Measurements from ENCODE around the gene NR2C1.

GRCh38 chr12:95014554-95014953, 58.9 kb downstream of the NR2C1 start:
- no peak for TF ChIP-seq CTCF (IDR thresholded peaks at IDR 0.05)
- TF ChIP-seq POLR2AphosphoS5 (IDR thresholded peaks at IDR 0.05) = no peak
- no peak for TF ChIP-seq POLR2A (IDR thresholded peaks at IDR 0.05)
